Thyroid gland (tissue), 4 donors: ENCODE data around the gene TXK.

ENCODE experiments used
- CTCF ChIP-seq, 6 experiments: fragments of 200-600 bp in 3 of 6; fragments of 450-650 bp in 3 of 6; sonication (generic) in 3 of 6; IDR thresholded peaks; one replicate each; pipeline ENCODE4 v1.5.1; 2016 to 2019; ENCODE audit warnings: antibody characterized with exemption in 6 of 6, mild to moderate bottlenecking in 2 of 6, inconsistent platforms in 1 of 6, moderate library complexity in 1 of 6
- POLR2A ChIP-seq, 2 donors: fragments of 450-650 bp; IDR thresholded peaks; one replicate each; pipeline ENCODE4 v1.6.1; 2017; ENCODE audit warnings: antibody characterized with exemption in 2 of 2, mild to moderate bottlenecking in 2 of 2, moderate library complexity in 1 of 2

- TF ChIP-seq POLR2A (IDR thresholded peaks at IDR 0.05) (no peak), CTCF (IDR thresholded peaks at IDR 0.05) (no peak)
Measured at GRCh38 chr4:48037117-48037462, 97.0 kb downstream of the TXK start.
